HG03159 (cell line): ENCODE results near the gene PDE3A.

Experiments
- ATAC-seq: cut with Tn5 transposase; IDR thresholded peaks from one replicate; pipeline ENCODE4 v1.9.1; 2021; ENCODE audit warnings: mild to moderate bottlenecking, moderate library complexity; ENCODE audit not compliant: unreplicated experiment

PDE3A gene

DNA sequence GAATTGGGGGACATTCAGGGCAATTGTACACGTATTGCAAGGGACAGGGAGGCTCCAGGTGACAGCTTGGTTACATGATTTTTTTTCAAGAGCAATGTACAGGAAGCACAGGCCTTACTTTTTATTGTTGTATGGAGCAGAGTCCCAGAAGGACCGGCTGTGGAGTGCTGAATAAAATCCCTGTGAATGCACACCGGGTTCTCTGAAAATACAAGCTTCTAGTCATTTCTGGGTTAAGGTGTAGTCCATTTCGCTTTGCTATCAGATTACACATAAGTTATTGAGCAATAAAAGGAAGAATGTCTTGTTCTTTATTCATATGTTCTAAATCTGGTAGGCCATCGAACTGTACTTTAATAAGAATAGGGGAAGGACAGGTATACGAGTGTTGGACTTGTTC lies 52.2 kb downstream of the PDE3A start:
- ATAC-seq: no peak

DNA sequence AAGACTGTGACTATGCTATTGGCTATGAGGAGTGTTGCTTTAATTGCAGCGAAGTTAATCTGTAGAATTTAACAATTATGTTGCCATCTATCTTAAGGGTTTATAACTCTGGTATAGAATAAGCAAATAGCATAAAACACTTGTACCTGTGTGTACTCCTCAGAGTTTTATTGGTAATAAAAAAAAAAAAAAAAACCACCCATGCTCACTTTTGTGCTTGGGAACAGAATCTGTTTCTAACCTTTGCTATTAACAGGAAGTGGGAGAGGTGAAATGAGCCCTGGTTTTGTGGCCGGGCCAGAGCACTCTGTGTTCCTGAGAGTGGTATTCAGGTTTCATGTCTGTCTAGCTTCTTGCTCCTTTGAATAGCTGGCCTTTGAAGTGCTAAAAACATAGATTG lies 53.1 kb downstream of the PDE3A start:
- ATAC-seq: no peak

DNA sequence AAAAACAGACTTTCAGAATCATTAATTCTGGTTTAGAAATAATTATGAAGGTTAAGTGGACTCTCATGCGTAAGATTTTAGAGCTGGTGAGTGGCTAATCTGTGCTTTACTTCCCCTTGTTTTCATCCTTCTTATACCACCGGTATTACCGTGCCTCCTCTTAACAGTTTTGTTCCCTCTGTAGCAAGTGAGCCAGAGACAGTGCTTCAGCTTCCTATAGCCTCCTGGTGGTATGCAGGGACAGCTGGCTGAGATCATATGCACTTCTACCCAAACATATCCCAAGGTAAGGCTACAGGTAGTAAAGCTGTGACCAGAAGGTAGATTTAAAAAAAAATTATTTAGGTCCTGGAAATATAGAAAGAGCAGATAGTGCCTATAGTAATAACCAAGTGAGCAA lies 55.2 kb downstream of the PDE3A start:
- no peak for ATAC-seq

DNA sequence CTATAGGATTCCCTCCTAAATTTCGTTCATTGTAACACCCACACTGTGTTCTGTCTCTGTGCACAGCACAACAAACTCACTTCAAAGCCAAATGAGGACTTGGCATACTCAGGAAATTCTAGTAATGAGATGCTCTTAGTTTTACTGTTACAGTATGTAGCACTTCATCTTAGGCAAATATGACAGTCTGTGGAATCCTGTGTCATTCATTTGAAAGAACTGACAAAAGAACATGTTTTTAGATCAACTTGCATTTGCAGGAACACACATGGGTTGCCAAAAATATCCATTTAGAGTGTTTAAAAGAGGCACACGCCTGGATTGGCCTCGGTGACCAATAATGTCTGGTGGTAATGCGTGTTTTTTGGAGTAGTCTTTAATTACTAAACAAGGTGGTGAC lies 56.5 kb downstream of the PDE3A start:
- ATAC-seq: no peak

DNA sequence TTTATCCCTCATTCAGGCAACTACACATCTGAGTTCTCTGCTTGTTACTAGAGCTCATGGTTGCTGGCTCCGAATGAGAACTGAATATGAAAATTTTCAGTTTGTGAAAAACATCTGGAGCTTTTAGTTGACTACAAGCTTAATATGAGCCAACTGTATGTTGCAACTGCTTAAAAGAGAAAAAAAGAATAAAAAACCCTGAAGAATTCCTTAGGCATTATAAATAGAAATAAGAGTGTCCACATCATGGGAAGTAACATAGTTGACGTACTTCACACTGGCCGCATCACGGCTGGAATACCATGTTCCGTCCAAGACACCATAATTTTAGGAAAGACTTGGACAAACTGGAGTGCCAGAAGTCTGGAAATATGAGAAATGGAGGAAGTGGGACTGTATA lies 57.9 kb downstream of the PDE3A start:
- ATAC-seq: no peak

DNA sequence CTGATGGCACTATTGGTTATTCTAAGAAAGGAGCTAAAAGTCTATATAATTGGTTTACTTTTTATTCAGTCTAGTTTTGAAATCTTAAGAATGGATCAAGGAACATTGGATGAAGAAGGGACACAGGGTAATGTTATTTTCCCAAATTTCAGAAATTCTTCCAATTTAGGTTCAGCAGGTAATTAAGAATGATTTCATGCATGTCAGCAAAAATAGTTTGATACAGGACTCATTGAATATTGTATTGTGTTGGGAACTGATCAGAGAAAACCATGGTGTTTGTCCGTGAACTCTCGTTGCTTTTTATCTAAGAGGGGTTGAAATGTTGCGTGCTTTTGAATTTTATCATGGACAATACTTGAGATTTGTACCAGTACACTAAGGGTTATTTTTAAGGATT lies 58.6 kb downstream of the PDE3A start:
- ATAC-seq: no peak

DNA sequence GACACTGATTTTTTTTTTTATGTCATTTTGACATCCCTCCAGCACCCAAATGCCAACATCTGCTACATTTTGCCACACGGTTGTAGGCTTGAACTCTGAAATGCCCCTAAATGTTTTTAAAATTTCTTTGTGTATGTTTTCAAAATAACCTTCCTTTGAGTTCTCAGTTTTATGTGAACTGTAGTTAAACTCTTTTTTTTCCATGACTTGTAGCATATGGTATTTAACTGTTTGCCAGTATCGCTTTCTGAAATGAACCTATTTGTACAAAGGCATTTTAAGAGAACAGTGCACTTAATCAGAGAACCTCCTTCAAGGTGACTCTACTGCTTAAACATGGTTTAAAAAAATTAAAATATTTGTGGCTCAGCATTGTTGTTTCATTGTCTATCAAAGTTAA lies 61.5 kb downstream of the PDE3A start:
- no peak for ATAC-seq

DNA sequence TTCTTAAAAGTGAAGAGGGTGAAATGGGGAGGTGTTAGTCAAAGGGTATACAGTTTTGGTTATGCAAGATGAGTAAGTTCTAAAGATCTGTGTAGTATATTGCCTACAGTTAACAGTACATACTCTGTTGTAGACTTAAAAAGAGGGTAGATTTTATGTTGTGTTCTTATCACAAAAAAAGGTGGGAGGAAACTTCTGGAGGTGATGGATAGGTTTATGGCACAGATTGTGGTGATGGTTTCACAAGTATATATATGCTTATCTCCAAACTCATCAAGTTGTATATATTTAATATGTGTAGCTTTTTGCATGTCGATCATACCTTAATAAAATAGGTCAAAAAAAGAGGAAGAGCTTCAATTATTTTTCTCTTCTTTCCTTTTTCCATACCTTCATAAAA lies 64.0 kb downstream of the PDE3A start:
- ATAC-seq: no peak

DNA sequence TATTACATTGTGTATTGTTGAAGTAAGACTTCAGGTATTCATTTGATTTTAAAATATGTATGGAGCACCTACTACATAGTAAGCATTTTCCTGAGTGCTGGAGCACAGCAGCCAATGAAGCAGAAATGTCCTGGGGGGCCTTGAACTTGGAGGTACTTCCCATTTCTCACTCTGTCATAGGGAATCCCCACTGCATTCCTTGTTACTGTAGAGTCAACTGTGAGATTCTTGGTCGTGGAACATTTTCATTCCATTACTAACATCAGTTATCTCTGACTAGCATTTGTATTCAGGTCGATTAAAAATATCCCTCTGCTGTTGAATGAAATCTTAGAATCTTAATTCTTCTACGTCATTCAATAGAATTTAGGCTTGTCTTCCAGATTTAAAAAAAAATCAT lies 66.7 kb downstream of the PDE3A start:
- no peak for ATAC-seq

DNA sequence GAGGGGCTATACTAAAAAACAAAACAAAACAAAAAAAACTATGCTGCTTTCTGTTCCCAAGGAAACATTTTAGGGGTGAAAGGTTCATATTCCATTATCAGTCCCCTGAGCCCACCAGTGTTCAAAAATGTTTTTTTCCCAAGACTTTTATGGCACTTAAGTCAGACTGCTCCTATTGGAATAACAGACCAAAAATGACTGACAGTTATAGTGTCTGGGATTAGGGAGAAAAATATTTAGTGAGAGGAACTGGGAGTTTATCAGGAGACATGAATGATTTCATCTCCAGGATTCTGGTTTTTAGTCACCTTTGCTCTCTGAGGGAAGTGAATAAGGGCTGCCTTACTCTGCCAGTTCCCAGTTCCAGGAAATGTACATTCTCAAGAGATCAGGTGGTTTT lies 68.0 kb downstream of the PDE3A start:
- ATAC-seq: no peak

DNA sequence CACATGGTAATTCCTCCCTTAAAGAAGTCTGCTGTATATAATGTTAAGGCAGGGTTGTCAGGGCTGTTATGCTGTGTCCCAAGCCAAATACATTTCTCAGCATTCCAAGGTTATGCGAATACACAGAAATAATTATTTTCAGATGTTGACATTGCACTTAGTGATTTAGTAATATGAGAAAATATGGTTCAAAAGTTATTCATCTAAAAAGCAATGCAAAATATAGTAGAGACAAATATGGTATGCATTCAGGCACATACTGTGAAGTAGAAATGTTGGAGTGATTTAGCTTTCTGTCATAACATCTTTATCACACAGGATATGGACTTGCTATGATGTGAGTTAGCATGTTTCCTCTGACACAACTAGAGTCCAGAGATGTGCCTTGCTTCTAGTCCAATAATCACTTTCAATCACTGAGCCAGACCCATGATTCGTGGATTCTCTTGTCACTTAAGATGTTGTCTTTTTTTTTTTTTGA lies 70.0 kb downstream of the PDE3A start:
- no peak for ATAC-seq

DNA sequence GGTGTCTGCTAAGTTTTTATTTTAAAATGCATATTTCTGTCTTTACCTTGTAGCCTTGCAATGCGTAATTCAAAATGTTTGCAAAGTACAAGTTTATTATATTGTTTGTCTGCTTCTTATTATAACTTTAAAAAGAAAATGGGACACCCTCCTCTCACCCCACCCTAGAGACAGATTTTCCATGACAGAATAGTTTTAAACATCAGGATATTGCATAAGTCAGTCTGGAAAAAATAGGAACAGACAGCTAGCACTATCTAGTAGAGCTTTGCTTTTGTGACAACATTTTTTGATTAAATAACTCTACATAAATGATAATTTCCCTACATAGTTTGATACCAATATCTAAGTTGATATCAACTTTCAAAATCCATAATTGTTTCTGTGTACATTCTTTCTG lies 71.3 kb downstream of the PDE3A start:
- ATAC-seq: no peak

DNA sequence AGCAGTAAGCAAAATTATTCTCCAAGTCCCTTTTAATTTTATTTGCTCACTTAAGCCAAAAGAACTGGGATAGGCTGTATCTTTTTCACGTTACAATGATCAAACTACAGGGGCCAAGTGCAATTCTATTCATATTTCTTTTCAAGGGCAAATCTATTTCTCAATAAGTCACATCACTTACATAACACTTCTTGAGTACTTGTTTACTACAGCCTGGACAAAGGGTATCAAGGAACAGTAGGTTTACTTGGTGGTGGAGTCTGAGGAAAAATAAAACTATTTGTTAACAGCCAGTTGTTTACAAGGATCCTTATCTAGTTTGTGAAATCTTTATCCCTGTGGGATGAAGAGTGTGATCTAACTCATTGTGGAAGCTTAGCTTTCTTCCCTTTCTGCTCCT lies 72.1 kb downstream of the PDE3A start:
- ATAC-seq: no peak

DNA sequence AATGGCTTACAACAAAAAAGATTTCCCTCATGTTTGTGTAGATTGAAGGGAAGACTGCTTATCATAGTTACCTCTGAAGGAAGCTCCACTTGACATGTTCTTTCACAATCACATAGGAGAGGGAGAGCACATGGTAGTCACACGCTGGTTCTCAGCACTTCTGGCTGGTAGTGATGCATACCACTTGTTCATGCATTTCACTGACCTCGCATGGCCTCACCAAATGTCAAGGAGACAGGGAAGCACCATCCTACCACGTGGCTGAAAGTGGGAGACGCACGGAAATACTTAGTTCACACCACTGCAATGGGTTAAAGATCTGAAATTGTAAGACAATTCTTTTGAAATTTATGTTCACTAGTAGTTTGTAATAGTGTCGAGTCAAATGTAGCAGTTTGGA lies 74.0 kb downstream of the PDE3A start:
- ATAC-seq: no peak

DNA sequence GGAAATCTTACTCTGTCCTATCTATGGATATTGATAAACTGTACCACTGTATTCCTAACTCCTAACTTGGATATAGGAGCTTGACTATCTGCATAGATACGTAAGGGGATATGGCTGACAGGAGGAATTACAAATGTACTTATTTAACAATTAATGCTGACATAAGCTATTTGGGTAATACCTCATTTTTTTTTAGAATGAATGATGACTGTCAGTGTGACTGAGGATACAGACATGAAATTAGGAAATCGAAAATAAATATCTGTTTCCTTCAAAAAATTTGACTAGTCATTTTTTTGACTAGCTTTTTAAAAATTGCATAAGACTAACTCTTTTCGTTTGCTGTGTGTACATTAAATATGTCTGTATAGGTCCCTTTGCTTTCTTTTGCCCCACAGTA lies 74.9 kb downstream of the PDE3A start:
- ATAC-seq: no peak

DNA sequence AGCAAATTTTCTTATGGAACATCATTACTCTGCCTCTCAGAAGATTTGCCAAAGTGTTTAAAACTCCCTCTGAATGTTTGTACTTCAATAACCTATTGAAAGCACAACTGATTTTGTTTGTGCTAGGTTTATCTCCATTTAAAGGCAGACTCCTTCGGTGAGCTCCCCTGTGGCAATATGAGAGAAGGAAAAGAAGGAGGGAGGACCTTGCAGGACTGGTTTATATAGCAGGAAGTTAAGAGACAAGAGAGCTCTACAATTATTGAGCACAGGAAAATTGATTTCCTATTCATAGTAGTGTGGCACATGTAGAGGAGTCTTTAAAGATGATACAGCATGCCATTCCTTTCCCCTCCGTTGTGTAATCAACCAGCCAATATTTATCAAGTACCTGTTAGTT lies 75.5 kb downstream of the PDE3A start:
- ATAC-seq: no peak

DNA sequence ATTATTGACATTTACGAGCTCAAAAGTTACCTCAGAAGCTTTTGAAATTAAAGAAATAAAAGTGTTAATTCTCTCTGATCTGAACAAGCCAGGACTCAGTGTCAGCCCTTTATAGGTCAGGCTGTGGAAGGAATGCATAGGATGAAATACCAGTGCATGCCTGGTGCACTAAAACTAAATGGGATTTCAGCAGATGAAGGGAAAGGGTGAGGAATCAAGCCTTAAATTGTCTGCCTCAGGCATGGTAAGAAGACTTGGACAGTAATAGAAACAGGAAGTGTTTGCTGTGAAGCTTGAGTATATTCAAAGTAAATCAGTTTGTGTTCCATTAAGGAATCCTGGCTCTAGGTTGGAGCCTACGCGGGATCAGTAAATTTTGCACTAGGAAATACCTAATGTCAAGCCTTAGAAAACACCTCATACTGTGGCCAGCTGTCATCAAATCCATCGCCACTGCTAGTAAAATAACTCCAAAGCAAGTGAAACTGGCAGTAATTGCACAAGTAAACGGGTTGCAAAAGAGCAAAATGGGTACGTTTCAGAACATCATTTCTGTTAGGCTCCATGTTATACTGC lies 76.3 kb downstream of the PDE3A start:
- no peak for ATAC-seq

DNA sequence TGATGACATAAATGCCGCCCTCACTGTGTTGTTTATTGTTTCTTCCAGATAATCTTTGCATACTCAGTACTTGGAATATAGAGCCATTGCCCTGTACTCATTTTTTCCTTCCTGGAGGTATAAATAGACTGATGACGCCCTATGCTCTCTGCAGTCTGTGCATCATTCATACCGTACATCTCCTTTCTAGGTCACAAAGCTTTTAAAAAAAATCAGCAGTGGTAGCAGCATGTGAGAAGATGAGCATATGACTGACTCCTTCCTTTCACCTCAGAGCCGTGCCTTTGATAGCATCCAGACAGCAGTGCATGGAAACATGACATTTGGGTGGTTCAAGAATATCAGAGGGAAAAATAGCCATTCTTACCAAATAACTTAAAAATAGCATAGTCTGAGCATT lies 77.3 kb downstream of the PDE3A start:
- no peak for ATAC-seq

DNA sequence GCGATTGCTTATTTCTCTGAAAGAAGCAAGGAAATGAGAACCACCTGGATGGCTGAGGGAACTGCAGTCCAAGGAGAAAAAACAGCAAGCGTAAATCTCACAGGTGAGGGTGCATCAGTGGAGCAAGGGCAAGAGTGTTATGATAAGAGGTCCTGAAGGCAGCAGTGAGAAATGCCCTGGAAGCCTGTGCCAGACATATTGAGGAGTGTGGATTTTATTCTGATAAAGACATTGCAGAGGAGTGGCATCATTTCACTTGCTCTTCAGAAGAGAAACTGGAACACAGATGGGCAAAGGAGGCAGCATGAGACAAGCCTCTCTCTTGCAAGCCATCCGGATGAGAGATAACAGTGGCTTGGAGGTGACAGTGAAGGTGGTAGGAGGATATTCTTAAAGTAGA lies 78.5 kb downstream of the PDE3A start:
- no peak for ATAC-seq

DNA sequence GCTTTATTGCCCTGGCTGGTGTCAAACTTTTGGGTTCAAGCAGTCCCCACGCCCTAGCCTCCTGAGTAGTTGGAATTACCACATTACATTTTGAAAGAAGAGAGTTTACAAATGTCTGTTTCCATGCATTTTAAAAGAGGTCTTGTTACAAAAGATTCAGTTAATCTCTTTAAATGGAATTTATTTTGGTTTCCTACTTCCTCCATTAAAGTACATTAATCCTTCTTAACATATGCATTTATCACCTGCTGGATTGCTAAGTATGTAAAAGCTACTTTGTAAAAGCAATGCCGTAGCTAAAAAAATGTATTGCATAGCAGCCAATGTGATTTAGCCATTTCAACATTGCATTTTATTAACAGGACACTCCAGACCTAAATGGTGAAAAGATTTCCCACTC lies 80.4 kb downstream of the PDE3A start:
- no peak for ATAC-seq

DNA sequence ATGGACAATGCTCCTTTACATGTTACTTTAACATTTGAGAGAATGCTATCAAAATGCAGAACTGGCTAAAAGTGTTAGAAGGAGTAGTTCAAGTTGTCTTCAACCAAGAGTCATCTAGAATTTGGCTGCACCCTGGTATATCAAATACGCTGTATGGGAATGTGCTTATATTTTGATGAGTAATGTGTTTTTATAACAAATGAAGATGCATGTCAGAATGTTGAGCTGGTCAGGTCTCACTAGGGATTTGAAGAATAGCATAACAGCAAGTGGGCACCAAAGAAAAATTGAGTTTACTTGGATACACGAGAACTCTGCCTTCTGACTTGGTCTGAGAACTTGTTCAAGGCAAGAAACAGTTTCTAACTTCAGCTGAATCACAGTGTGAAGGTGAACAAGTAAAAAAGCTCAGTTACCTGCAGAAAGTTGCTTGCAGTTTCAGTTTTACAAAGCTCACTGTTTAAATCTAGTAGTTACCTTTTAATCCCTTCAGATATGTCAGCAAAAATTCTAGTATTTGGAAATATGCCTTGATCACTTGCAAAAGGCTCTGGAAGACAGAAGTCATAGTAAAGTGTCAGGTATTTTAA lies 82.3 kb downstream of the PDE3A start:
- ATAC-seq: no peak

DNA sequence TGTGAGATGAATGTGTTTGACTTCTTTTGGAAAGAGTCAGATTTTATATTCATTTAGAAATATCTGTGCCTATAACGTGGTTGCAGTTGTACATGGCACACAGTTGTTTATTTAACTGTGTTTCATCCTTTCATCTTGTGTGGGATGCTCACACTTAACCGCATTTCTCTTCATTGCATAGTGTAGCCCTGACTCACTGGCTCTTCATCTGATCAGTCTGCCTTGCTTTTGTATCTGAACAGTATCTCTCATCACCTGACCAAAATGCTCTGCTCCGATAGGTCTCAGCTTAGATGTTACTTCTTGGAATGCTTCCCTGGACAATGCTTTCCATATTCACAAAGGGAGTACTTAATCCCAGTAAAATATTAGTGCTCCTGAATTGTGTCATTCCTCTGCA lies 83.4 kb downstream of the PDE3A start:
- ATAC-seq: no peak

DNA sequence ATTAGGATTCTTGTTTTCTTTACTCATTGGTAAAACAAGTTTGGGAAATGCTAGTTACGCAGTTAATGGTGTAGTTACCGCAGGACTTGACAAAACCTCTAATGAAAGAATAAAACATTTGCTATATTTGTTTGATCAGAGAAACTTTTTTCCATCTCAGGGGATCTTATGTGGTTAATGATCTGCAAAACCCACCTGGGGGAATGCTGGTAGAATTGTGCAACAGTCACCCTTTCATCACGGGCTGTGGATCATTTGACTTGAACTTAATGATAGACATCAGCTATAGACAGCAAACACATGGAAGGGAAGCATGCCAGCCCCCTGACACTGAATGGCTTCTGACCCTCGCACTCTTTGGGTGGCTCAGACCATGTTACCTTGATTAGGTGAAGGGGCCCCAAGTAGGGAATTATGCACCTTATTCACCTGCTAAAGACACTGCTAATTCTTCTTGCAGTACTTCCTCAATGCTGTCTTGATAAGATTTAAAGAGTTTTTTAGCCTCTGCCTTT lies 84.2 kb downstream of the PDE3A start:
- no peak for ATAC-seq
